Activated CD4-positive, alpha-beta T cell treated with anti-CD3 and anti-CD28 coated beads, Interleukin-2, amount 50 U/mL, for 48 hours (primary cell): ENCODE data around the gene NOP9.

Experiments
- DNase-seq, 2 experiments: peaks; one replicate each; pipeline ENCODE4 v3.0.0-alpha.2; 2020

Gene NOP9, protein sequence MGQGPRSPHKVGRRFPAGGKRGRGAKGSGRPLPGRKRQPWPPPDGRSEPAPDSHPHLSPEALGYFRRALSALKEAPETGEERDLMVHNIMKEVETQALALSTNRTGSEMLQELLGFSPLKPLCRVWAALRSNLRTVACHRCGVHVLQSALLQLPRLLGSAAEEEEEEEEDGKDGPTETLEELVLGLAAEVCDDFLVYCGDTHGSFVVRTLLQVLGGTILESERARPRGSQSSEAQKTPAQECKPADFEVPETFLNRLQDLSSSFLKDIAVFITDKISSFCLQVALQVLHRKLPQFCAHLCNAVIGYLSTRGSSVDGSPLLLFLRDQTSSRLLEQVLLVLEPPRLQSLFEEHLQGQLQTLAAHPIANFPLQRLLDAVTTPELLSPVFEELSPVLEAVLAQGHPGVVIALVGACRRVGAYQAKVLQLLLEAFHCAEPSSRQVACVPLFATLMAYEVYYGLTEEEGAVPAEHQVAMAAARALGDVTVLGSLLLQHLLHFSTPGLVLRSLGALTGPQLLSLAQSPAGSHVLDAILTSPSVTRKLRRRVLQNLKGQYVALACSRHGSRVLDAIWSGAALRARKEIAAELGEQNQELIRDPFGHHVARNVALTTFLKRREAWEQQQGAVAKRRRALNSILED

DNA sequence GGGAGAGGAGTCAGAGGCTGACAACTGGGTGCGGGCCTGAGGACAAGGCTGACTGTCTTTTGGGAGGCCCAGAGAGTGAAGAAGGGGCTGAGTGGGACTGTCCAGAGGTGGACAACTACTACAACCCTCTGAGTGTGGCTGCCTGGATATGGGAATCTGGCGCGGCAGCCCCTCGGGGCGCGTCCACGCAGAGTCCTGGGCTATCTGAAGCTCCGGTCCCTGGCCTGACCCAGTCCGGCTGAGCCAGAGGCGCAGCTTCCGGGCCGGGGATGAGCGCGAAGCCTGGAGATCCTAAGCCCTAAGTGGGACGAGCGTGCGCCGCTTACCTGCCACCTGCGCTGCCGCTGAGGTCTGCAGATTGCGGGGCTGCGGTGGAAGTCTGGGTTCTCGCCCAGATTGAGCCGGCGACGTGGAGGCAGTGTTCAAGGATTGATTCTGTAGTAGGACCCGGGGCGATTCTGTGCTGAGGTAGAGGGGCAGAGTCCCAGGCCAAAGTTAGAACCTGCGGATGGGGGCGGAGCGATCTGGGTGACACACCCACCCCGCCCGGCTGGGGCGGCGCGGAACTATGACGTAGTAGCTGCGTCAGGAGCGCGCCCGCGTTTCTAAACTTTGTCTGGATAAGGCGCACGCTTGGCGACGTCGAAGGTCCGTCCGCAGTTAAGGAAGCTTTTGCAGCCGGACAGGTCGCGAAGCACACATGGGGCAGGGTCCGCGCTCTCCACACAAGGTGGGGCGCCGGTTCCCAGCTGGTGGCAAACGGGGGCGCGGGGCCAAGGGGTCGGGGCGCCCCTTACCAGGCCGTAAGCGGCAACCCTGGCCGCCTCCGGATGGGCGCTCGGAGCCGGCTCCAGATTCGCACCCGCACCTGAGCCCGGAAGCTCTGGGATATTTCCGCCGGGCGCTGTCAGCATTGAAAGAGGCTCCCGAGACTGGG, at the start of gene NOP9, which contains the start of gene DHRS1:
Gene NOP9 (plus strand): TSS at position 596 of the 937 bp plus-strand sequence. CDS start 105 bp downstream, at position 701.
Gene DHRS1 (minus strand): TSS at position 526 of the 937 bp plus-strand sequence. CDS start 674 bp downstream, outside the sequence.
- peak; percentile 94 to 95 for DNase-seq

DNA sequence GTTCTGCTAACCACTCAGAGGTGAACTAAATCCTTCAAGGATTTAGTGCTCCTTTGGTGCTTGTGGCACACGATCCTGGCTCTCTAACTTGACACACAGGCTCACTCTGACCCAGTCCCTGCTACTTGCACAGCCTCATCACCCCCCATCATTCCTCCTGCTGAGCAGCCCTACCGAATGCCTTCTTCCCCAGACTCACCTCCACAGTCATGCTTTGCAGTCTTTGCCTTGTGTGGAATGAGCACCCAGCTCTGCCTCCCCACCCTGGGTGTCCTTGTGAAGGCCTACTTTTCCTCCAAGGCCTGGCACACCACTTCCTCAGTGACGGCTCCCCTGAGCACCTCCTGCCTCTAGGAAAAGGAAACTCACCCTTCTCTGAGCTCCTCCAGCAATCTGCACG, 49.3 kb upstream of the NOP9 start:
- no peak for DNase-seq

DNA sequence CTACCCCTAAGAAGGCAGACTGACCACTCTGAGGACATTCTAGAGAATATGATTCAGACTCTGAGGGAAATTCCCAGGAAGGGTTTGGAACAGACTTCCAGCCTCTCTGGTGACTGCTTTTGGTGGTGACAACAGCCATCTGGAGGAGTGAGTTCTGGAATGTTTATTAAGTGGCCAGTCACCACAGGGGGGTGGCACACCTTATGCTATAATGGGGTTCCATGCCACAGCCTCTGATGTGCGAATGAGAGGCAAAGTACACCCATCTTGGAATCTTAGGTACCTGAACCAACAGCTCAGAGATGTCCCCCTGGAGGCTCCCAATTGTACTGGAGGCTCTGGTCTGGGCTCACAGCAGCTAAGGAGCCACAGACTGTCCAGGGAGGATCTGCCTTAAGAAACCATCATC, 47.8 kb upstream of the NOP9 start:
- no peak for DNase-seq

DNA sequence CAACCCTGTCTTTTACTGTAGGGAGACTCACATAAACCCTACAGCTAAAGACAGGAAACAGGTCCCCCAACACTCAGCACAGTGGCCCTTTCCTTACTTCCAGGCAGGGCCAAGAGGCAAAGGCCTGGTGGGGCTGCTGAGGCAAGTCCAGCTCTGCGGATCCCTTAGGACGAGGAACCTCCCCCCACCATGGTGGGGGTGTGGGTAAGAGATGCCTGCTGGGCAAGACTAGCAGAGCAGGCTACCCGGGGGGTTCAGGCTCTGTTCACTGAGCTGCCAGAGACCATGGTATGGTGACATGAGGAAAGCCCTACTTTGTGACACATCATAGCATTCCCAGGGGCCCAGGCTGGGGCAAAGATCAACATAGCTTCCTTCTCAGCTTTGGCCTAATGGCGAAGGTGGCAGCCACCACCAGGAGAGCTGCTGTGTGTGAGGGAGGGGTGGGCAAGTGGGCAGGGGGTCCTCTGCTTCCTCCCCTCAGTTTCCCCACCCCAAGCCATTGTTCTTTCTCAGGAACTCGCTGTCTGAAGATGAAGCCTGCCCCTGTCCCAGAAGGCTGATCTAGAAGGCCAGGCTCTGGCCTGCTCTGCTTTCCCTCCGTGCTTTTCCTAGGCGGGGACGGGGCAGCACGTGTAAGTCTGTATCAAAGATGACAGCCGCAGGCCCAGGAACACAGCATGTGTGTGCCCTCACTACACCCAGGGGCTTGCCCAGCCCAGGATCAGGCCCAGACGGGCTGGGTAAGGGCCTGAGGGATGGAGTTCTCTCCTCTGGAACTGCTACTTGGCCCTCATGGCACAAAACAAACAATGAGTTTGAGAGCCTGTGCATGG, 47.1 kb upstream of the NOP9 start:
- no peak for DNase-seq

DNA sequence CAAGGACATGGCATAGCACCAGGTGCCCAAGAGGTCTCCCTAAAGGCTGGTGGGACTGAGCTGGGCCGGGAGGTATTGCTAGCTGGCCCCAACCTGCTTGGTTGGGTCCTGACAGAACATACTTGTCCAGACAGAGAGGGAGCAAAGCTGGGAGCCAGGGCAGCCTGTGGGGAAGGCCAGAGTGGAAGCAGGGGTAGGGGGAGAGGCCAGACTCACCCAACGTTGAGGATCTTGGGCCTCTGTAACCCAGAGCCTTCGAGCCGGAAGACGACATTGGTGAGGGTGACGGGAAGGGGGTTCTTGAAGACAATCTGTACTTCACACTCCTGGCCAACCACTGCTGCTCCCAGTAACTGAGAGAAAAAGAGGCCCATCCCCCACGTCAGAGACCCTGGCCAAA, 45.7 kb upstream of the NOP9 start:
- DNase-seq: no peak

DNA sequence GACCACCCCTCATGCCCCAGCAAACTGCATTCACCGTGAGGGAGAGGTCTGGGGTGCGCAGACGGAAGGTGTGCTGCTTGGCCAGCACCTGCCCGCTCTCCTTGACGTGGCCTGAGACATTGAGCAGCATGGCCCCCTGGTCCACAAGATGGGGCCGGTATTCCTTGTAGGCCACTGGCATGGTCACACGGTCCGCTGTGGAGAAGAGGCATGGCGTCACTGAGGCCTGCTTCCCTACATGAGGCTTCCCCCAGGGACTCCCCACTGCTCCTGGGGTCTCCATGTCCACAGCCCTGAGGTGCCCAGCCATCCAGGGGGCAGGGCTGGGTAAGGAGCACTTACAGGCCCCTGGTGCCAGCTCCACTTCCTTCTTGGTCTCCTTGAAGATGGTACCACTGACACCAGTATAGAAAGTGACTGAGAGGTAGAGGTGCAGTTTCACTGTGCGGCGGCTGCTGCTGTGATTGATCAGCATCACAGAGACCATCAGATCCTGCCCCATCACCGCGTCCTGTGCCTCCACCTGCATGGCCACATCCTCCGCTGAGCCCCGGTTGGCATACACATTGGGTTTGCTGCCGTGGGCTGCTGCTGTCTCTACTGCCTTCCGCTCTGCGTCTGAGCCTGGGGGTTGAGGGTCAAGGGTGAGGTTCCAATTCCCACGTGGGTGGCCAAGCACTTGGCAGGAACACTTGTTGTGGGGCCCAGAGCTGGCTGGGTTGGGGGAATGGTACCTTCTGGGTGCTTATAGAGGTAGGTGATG, 44.8 kb upstream of the NOP9 start:
- DNase-seq: no peak

DNA sequence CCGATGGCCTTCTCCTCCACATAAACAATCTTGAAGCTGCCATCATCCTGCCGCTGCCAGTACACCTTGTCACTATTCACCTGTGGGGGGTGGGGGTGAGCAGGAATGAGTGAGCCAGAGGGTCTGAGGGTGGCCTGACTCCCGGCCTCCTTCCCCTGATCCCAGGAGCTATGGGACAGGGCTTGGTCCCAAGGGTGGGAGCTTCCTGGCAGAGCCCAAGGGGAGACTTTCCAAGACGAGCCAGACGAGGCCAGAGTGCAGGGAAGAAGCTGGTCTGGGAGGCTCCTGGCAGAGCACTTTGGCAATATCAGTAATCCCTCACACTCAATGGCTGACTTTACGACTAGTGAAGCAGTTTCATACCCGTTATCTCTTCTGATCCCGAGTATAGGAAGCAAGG, 44.2 kb upstream of the NOP9 start:
- no peak for DNase-seq

DNA sequence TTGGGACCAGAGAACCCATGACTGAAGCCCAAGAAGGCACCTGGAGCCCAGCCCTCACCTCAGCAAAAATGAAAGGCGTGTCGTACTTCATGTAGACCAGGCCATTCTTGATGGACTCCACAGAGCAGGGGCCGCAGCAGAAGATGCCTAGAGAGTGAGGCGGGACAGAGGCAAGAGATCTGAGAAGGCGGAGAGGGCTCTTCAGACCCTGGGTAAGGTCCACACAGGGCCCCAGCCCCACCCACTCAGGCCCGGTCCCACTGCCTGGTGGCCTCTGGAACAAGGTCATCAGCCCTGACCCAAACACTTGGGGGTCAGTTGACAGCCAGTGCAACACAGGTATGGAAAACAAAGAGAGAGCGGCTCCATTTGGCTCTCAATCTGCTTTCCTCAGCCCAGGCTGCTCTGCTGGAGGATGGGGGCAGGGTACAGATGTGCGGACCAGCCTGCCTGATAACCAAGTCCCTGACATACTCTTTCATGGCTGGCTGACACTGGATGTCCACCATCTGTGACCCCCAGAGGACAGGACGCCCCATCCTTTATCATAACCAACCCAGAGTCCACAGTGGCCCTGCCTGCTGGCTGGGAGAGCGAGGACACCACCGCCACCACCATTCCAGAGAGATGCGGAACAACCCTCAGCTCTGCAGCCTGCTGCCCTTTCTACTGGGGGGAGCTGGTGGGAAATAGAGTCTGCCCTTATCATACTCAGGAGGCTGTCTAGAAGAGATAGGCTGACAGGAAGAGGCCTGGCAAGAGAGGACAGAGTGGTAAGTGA, 43.5 kb upstream of the NOP9 start:
- no peak for DNase-seq

DNA sequence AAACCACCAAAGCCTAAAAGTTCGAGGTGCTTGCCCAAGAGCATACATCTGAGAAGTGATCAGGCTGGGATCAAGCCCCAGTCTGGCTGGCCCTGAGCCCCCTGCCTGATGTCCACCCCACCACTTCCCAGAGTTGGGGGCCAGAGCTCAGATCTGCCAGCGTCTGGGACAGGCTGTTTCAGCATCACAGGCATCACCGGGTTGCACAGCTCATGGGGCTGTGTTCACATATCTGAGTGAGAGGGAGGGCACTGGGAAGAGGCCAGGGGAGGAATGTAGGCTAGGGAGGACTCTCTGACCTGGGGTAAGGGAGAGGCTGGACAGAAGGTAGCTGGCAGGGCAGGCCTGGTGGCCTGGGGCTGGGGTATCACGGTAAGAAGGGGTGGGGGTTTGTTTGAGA, 42.7 kb upstream of the NOP9 start:
- DNase-seq: no peak

DNA sequence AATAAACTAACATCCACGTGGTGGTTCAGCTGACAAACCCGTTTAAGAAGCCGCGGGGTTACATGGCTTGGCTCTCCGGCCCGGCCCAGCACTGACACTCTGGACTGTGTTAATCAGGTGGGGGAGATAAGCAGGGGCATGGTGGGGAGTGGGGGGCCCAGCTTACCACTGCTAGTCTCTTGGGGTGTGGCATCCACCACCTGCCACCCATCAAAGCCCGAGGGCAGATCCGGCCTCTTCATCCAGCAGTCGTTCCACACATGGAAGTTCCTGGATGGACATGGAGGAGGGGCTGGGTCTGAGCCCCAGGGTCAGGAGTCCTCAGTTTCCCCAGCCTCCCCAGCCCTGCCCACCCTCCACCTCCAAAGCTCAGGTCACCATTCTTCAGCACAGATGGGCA, 41.5 kb upstream of the NOP9 start:
- DNase-seq: no peak

DNA sequence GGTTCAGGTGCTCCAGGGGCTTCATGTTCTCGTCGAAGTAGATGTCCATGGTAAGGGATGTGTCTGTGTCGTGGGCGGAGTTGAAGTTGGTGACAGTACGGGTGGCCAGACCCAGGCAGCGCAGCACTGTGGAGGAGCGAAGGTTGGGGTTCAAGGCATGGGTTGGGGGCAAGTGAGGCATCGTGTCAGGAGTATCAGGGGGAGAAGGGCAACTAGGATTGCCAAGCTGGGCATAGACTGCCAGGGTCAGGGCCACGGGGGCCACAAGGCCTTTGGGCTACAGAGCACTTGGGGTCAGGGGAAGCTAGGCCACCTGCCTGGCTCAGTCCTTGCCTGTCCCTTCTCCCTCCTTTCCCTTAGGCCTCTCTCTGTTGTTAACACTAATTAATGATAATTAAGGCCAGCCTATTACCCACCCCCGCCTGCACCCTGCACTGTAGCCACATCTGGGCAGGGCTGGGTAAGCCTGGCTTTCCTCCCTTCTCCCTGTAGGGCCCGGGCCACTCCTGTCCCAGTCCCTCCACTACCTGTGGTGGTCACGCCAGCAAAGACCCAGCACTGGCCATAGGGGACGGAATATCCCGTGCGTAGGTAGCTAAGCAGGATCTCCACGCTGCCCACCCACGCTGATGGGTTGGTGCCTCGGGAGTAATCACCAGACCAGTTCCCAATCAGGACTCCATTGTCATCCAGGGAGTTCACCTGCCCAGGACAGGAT, 40.9 kb upstream of the NOP9 start:
- no peak for DNase-seq

DNA sequence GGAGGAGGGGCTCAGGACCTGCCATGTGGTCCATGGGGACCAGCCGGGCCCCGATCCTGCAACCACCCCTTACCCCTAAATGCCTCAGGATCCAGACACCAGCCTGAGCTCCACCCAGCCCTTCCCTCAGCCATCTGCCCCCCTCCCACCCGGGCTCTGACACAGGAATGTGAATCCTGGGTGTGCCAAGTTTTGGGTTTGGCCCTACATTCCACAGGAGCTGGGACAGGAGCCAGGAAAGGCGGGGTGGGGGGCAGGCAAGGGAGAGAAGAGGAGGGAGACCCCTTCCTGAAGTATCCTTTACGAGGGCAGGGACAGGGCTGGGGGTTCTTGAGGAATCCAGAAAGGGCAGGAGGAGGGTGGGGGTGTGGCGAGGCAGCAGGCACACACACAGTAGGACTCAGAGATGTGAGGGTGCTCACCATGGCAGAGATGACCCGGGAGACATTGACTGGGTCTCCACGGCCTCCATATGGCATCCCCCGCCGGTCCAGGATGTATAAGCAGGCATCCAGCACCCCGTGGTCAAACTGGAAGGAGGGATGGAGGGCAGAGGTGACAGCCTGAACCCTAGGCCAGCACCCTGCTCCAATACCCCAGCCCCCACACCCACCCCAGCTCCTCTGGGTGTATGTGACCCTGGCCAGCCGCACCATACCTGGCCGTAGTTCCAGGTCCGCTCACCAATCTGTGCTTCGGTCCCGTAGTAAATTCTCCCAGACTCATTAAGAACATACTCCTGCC, 40.2 kb upstream of the NOP9 start:
- DNase-seq: no peak

DNA sequence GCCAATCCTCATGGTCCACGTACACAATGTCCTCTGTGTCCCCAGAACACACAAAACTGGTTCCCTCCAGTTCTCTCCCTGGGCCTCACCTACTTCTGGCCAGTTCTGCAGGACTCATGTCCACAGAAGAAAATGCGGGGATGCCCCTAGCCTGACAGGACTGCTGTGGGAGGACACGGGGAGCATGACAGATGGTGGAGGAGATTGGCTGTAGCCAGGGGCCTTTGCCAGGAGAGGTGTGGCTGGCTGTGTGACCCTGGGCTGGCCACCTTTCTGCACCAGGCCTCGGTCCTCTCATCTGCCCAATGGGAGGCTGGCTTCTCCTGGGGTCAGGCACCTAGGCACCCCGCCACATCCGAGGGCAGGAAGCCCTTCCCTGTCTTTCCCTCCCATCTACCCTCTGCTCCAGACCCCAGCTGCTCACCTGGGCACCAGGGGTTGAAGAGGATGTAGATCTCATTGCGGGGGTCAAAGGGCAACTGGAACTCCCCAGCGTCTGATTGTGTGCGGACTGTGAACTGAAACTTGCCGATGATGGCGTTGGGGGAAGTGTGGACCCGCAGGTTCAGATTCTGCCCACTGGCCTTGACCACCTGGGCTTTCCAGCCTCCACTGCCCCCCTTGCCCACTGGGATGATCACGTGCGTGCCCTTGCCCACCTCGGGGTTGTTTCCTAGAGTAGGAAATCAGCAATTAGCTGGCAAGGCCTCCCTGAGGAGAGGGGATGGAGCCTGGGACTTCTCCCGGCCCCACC, 39.4 kb upstream of the NOP9 start:
- no peak for DNase-seq

DNA sequence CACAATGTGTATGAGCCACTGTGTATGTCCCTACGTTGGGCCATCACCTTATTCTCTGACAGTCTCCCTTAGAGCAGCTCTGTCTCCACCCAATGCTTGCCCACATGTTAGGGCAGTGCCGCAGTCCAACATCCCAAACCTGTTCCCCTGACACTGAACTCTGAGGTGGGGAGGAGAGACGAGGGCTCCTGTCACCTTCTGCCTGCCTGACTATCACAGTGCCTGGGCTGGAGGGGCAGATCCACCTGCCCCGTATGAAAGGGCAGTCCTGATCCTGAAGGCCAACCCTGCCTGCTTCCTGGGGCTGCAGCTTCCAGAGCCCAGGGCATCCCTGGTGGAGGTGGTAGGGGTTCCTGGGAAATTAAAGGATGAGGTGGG, 38.9 kb upstream of the NOP9 start:
- DNase-seq: no peak

DNA sequence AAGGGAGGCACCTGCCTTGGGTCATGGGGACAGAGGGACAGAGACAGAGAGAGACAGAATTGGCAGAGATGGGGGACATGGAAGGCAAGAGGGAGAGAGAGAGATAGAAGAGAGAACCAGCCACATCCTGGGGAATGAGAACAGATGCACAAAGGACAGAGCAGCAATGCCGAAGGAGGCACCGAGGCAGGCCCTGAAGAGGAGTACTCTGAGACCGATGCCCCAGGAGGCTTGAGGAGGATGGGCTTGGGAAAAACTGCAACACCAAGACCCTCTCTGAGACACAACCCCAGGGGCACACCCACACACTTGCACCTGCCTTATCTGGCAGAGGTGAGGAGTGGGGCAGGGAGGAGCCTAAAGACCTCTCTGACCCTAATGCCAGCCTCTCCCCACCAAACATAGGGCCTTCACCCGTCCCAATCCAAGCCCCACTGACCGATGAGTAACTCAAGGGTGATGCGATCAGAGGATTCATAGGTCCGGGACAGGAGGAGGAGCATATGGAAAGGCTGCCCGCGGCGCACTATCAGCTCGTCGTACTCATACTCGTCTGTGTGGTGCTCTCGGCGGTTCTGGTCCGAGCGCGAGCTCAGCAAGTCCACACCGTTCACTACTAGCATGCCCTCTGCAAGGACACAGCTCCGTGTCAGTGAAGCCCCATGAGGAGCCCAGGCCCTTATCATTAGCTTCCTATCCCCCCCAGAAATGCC, 38.2 kb upstream of the NOP9 start:
- DNase-seq: no peak

DNA sequence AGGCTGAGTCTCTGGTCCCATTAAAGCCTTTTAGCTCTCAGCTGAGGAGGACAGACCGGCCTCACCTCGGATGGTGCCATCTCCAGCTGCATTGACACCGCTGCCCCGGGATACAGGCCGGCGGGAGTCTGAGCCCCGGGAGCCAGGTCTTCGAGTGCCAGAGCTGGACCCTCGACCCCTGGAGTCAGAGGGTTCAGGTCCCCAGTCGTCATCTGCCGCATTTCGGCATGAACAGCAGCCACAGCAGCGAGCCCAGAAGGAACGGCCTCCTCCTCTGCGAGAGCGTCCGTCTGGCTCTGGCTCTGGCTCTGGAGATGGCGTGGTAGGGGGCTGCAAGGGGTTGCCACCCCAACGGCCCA, 37.7 kb upstream of the NOP9 start:
- no peak for DNase-seq

DNA sequence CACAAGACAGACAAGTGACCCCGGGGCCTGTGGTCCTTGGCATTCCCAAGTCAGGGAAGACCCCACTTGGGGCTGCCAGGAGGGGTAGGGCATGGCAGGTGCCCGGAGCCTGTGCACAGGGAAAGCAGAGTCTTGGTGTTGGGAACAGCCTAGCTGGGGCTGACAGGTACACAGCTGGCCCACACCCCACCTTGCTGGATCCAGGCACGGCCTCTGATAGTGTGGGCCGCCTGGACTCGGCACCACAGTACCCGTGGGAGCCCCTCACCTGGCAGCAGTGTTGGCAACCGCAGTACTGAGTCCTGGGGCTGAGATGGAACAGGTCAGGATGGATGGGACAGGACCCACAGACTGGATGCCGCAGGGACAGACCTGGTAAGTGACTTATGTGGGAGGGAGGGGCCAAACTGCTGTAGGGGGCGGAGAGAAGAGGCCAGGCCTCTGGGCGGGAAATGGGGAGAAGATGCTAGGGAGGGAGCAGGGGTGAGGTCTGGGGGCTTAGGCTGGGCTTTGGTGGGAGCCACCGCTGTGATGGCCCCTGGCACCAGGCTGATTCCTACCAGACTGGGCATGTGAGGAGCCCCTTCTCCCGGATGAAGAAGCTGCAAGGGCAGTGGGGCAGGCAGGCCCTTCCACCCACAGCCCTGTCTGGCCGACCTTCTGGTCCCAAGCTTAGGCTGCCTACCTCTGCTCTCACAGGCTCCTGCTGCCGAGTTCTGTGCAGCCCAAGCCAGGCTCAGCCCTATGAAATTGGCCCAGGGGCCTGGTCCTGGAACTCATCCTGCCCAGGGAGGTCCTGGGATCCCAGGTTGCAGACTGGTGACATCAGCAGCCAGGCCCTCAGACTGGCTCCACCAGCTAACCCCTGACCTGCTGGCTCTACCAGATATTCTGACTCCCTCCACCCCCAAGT, 36.6 kb upstream of the NOP9 start, which contains the start of gene TGM1:
Gene TGM1 (minus strand): TSS at position 357 of the 913 bp plus-strand sequence. CDS start 825 bp downstream, outside the sequence.
- no peak for DNase-seq
